ENCODE results near the gene LPP. TPM values are rescaled to one million over a fixed set of nuclear protein-coding genes. Genes with fewer than 3 reads are reported as not detected.

The LPP gene
- total RNA-seq, 2 donors from 2014 or later: 170 to 246 TPM

DNA sequence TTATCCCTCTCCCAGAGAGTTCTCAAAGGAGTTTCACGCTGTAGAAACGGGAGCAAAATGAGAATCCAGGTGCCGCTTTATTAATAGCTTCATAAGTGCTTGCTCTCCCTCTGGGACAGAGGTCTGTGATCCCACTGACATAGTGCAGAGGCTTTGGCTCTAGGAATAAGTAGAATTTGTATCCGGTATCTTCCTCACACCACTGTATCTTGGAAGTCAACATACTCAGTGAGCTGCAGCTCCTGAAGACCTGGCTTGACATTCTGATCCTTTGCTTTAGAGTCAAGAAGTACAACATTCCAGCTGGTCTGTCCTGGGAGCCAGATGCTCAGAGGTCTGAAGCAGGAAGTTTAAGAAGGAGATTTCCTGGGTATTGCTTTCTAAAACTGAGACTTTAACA, 323.0 kb downstream of the LPP start:
- H3K9me3 ChIP-seq: no peaks in the 10 kb centered on the region
- H3K9ac ChIP-seq (ENCODE audit: low read depth in 2 of 2, low read length in 2 of 2): no peak overlapping the region
- no peak overlapping the region for H3K4me3 ChIP-seq
- DNase-seq: no peak
- intact Hi-C loops (cut with DNase I): no loop called here
- H3K27ac ChIP-seq: no peak overlapping the region
- H3K4me1 ChIP-seq: no peaks in the 10 kb centered on the region
- H3K27me3 ChIP-seq: no peaks in the 10 kb centered on the region
- TF ChIP-seq, protein P1, sequence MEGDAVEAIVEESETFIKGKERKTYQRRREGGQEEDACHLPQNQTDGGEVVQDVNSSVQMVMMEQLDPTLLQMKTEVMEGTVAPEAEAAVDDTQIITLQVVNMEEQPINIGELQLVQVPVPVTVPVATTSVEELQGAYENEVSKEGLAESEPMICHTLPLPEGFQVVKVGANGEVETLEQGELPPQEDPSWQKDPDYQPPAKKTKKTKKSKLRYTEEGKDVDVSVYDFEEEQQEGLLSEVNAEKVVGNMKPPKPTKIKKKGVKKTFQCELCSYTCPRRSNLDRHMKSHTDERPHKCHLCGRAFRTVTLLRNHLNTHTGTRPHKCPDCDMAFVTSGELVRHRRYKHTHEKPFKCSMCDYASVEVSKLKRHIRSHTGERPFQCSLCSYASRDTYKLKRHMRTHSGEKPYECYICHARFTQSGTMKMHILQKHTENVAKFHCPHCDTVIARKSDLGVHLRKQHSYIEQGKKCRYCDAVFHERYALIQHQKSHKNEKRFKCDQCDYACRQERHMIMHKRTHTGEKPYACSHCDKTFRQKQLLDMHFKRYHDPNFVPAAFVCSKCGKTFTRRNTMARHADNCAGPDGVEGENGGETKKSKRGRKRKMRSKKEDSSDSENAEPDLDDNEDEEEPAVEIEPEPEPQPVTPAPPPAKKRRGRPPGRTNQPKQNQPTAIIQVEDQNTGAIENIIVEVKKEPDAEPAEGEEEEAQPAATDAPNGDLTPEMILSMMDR (IDR thresholded peaks at IDR 0.05): no peak
- H3K36me3 ChIP-seq: no peaks in the 10 kb centered on the region

DNA sequence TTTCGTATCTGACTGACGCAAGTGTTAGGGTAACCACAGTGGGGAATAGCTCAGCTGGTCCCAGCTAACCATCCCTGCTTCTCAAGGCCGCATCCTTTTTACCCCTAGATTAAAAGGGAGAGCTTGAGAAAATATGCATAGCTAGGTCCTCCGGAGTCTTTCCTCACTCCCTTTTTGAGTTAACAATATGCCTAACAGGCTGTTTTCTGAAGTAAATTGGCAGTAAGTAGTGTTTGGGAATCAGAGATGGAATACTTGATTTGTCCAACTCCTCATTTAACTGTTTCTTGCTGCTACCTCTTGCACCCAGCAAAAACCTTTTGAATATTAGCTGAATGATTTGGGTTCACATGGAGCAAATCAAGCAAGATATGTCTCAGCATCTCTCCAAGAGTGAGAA, 326.1 kb downstream of the LPP start:
- intact Hi-C loops (cut with DNase I): no loop called here
- Histone ChIP-seq H3K27me3 (no peaks in the 10 kb centered on the region), H3K27ac (no peak overlapping the region)

DNA sequence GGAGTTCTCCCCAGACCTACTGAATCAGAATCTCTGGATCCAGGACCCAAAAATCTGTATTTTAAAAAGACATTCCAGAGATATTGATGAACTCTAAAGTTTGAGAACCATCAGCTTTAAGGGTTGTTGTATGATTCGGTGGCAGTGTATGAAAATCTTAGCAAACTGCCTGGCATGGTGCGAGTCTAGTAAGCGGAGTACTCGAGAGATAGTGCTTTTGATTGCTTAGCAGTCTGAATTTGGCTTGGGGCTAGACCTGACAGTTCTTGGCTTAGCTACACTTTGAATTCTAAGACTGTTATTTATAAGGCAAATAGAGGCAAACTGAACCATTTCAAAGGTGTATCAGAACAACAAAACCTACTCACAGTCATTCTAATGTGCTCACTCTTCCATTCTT, 329.0 kb downstream of the LPP start:
- TF ChIP-seq, protein P1 (IDR thresholded peaks at IDR 0.05): no peak
- no peak overlapping the region for H3K9ac ChIP-seq (ENCODE audit: low read depth in 2 of 2, low read length in 2 of 2)
- no peaks in the 10 kb centered on the region for H3K27me3 ChIP-seq
- DNase-seq: no peak
- H3K27ac ChIP-seq: no peak overlapping the region
- H3K36me3 ChIP-seq: no peaks in the 10 kb centered on the region
- no peak overlapping the region for H3K4me3 ChIP-seq
- intact Hi-C loops (cut with DNase I): no loop called here
- H3K9me3 ChIP-seq: no peaks in the 10 kb centered on the region
- H3K4me1 ChIP-seq: no peaks in the 10 kb centered on the region

More for the DNA sequence above, 326.1 kb downstream of the LPP start:
- Histone ChIP-seq H3K9me3 (no peaks in the 10 kb centered on the region), H3K4me1 (no peaks in the 10 kb centered on the region), H3K9ac (ENCODE audit: low read depth in 2 of 2, low read length in 2 of 2) (no peak overlapping the region), H3K36me3 (no peaks in the 10 kb centered on the region), H3K4me3 (no peak overlapping the region)
- TF ChIP-seq, protein P1 (IDR thresholded peaks at IDR 0.05): no peak
- no peak for DNase-seq

DNA sequence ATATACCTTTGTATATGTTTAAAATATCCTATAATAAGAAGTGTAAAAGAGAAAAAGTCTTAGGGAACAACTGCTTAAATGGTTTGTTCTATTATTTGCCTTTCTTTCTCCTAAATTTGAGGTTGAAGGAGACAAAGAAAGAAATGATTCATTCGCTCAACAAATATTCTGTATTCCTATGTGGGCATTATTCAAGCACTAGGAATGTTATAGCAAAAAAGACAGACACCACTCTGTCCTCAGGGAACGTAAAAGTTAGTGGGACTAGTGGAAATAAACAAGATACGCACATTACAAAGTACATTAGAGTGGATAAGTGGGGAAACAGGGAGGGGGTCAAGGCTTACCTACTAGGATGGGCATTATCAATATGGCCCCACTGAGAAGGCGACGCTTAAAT, 332.2 kb downstream of the LPP start:
- no peak overlapping the region for H3K27ac ChIP-seq
- H3K4me3 ChIP-seq: no peak overlapping the region
- intact Hi-C loops (cut with DNase I): no loop called here
- H3K9me3 ChIP-seq: no peaks in the 10 kb centered on the region
- no peaks in the 10 kb centered on the region for H3K36me3 ChIP-seq
- no peak for DNase-seq
- no peaks in the 10 kb centered on the region for H3K27me3 ChIP-seq
- TF ChIP-seq, protein P1 (IDR thresholded peaks at IDR 0.05): no peak
- H3K4me1 ChIP-seq: no peaks in the 10 kb centered on the region
- no peak overlapping the region for H3K9ac ChIP-seq (ENCODE audit: low read depth in 2 of 2, low read length in 2 of 2)

DNA sequence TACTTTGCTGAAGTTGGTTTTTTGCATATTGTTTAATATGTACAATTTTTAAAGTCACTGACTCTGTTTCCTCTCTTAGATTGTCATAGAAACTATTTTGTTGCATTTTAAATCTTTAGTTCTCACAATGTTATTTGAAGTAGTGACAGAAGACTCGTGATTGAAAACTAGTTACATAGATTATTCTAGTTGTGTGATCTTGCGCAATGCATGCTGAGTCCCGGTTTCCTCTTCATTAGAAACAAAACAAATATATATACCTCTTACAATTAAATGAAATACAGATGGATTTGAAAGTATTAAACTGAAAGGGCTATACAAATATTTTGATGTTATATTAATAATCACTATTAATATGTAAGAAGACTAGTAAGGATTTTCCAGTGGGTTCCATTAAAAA, 333.0 kb downstream of the LPP start:
- Histone ChIP-seq H3K9ac (ENCODE audit: low read depth in 2 of 2, low read length in 2 of 2) (no peak overlapping the region), H3K4me1 (no peaks in the 10 kb centered on the region), H3K4me3 (no peak overlapping the region), H3K9me3 (no peaks in the 10 kb centered on the region), H3K27me3 (no peaks in the 10 kb centered on the region), H3K36me3 (no peaks in the 10 kb centered on the region), H3K27ac (no peak overlapping the region)
- intact Hi-C loops (cut with DNase I): no loop called here
- DNase-seq: no peak
- TF ChIP-seq, protein P1 (IDR thresholded peaks at IDR 0.05): no peak

DNA sequence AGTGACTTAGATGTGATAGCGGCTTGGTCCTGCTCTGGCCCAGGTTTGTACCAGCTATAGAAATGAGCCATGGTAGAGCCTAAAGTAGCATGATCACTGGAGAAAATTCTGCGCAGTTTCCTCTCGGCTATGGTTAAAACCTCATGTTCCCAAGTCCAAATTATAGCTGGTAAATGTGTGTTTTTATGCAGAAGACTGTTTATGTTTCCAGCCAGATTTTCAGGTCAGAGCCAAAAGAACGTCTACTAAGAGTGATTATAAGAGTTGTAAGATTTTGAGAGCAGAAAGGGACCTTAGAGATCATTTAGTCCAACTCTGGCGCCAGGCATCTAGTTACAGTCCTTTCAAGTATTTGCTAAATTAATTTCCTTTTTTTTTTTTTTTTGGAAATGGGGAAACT, 333.7 kb downstream of the LPP start:
- H3K9ac ChIP-seq (ENCODE audit: low read depth in 2 of 2, low read length in 2 of 2): no peak overlapping the region
- no peak overlapping the region for H3K27ac ChIP-seq
- H3K4me3 ChIP-seq: no peak overlapping the region
- intact Hi-C loops (cut with DNase I): no loop called here
- DNase-seq: no peak
- H3K27me3 ChIP-seq: no peaks in the 10 kb centered on the region
- no peaks in the 10 kb centered on the region for H3K36me3 ChIP-seq
- no peaks in the 10 kb centered on the region for H3K9me3 ChIP-seq
- TF ChIP-seq, protein P1 (IDR thresholded peaks at IDR 0.05): no peak
- H3K4me1 ChIP-seq: no peaks in the 10 kb centered on the region

Measured in colonic mucosa (tissue), 4 donors.